ENCODE measurements around the gene GAR1.
"Not testable (repeated sequence)": the region's sequence is repeated elsewhere in the genome, so short reads cannot be mapped to it uniquely, and the experiment has no call there.

GAR1 gene

DNA sequence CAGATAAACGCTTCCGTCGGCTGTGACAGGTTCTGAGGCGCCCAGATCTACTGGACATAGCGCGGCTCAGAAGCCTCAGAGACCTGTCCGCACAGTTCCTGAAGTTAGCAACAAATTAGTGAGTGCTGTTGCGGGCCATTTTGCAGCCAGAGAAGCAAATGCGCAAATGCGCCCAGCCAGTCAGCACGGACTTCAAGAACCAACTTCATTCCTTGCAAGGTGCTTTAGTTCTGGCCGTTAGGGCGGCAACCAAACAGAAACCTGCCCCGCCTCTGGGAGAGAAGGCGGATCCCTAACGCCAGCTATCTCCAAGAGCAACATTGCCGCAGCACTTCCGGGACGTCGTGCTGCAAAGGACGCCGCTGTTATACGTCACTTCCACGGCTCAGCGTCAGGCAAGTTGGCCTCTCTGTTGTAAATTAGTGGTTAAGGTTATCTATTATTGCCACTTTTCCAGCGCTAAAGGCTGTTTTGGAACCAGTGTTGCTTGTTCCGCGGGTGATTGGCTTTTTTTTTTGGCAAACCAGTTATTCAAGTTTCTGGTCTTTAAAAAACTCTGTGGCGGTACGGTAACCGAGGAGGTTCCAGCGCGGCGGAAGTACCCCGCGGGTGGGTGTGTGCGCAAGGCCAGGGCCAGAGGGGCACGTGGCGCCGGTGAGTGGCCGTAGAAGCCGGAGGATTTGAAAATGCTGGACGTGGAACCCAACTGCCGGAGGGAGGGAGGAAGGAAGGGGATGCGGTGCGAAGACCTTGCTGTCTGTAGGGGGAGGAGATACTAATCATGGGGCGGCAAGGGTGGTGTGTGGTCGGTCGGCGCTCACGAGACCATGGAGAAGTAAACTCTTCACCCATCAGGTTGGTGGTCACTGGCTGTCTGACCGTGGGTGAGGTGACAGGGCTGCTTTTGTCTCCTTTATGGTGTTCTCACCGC is at the start of gene GAR1:
Gene GAR1, plus strand, starts transcription at position 612 of the 931 bp plus-strand sequence. CDS start 403 bp downstream, outside the sequence.
- Histone ChIP-seq H3K27ac (ENCODE audit: low read depth, low read length) (peak within 1 kb of the TSS; percentile 87), H3K9me3 (ENCODE audit: low read length) (no peaks in the 10 kb centered on the region), H3K4me3 (ENCODE audit: low read depth in 1 of 2, low read length in 2 of 2) (peak within 1 kb of the TSS; percentile 79 to 89), H3K9ac (ENCODE audit: low read length) (peak within 1 kb of the TSS; percentile 71), H3K36me3 (ENCODE audit: insufficient read depth, low read length) (peaks cover 17% of the 10 kb centered on the region), H3K27me3 (ENCODE audit: control insufficient read depth in 1 of 2, insufficient read depth in 2 of 2, low read length in 2 of 2) (no peaks in the 10 kb centered on the region), H3K4me1 (ENCODE audit: insufficient read depth, low read length) (peaks cover 17% of the 10 kb centered on the region)

DNA sequence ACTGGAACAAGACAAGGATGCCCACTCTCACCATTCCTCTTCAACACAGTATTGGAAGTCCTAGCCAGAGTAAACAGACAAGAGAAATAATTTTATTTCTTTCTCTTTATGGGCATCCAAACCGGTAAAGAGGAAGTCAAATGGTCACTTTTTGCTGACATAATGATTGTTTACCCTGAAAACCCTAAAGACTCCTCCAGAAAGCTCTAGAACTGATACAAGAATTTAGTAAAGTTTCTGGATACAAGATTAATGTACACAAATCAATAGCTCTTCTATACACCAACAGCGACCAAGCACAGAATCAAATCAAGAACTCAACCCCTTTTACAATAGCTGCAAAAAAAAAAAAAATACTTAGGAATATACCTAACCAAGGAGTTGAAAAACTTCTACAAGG is 33.5 kb upstream of the GAR1 start:
- not testable (repeated sequence) for H3K9me3 ChIP-seq (ENCODE audit: low read length); H3K27me3 ChIP-seq (ENCODE audit: control insufficient read depth in 1 of 2, insufficient read depth in 2 of 2, low read length in 2 of 2); H3K9ac ChIP-seq (ENCODE audit: low read length); H3K27ac ChIP-seq (ENCODE audit: low read depth, low read length); H3K36me3 ChIP-seq (ENCODE audit: insufficient read depth, low read length); H3K4me3 ChIP-seq (ENCODE audit: low read depth in 1 of 2, low read length in 2 of 2); H3K4me1 ChIP-seq (ENCODE audit: insufficient read depth, low read length)

DNA sequence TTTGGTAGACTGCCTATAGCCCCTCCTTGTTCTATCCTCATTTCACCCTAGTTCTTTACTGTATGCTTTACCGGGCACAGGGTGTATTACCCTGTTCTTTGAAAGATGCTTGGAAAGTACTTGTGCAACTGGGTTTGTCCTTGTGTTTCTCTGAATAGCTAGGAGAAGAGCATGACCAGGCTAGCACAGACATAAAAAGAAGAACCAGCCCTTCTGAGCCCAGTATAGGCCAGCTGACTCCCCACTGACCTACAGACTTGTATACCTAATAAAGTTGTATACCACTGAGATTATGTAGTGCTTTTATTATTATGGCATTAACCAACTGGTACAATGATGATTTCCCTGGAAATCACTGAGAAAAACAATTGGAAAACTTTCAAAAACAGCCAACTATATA is 28.7 kb upstream of the GAR1 start:
- Histone ChIP-seq H3K4me1 (ENCODE audit: insufficient read depth, low read length) (no peaks in the 10 kb centered on the region), H3K9ac (ENCODE audit: low read length) (no peak overlapping the region), H3K27ac (ENCODE audit: low read depth, low read length) (no peak overlapping the region), H3K9me3 (ENCODE audit: low read length) (no peaks in the 10 kb centered on the region), H3K36me3 (ENCODE audit: insufficient read depth, low read length) (no peaks in the 10 kb centered on the region), H3K27me3 (ENCODE audit: control insufficient read depth in 1 of 2, insufficient read depth in 2 of 2, low read length in 2 of 2) (no peaks in the 10 kb centered on the region), H3K4me3 (ENCODE audit: low read depth in 1 of 2, low read length in 2 of 2) (no peak overlapping the region)

DNA sequence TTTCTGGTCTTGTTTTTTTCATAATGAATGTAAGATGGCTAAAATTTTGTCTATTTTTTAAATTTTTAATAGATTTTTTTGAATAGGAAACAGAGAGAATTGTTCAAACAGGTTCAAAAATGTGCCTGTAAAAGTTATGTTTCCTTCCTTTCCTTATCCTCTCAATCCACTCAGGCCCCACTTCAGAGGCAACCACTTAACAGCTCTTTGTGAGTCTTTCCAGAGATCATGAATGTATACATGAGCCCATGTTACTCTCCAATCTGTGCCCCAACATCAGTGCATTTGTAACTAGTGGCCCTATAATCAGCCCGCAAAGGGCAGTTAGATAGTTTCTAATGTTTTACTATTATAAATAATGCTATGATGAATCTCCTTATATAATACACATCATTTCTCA is 27.8 kb upstream of the GAR1 start:
- Histone ChIP-seq H3K4me1 (ENCODE audit: insufficient read depth, low read length) (no peaks in the 10 kb centered on the region), H3K9me3 (ENCODE audit: low read length) (no peaks in the 10 kb centered on the region), H3K27me3 (ENCODE audit: control insufficient read depth in 1 of 2, insufficient read depth in 2 of 2, low read length in 2 of 2) (no peaks in the 10 kb centered on the region), H3K27ac (ENCODE audit: low read depth, low read length) (no peak overlapping the region), H3K9ac (ENCODE audit: low read length) (no peak overlapping the region), H3K4me3 (ENCODE audit: low read depth in 1 of 2, low read length in 2 of 2) (no peak overlapping the region), H3K36me3 (ENCODE audit: insufficient read depth, low read length) (no peaks in the 10 kb centered on the region)

DNA sequence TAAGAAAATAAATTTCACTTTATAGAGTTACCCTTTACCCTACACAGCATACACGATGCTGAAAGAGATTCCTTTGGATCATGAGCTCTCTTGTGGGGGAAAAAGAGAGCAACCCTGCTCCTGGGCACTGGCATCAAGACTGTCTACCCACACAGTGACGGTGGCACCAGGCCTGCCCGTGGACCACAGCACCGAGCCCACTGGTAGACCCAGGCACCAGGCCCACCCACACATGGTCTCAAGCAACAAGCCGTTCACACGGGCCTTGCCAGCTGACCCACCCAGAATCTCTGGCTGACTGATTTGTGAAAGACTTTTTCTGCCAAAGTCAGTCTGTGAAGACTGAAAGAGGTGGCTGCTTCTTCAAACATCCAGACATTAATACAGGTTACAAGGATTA is 20.5 kb upstream of the GAR1 start:
- H3K4me1 ChIP-seq (ENCODE audit: insufficient read depth, low read length), result no peaks in the 10 kb centered on the region
- H3K27ac ChIP-seq (ENCODE audit: low read depth, low read length), result no peak overlapping the region
- H3K9me3 ChIP-seq (ENCODE audit: low read length), result no peaks in the 10 kb centered on the region
- no peaks in the 10 kb centered on the region for H3K36me3 ChIP-seq (ENCODE audit: insufficient read depth, low read length)
- no peak overlapping the region for H3K4me3 ChIP-seq (ENCODE audit: low read depth in 1 of 2, low read length in 2 of 2)
- no peaks in the 10 kb centered on the region for H3K27me3 ChIP-seq (ENCODE audit: control insufficient read depth in 1 of 2, insufficient read depth in 2 of 2, low read length in 2 of 2)
- no peak overlapping the region for H3K9ac ChIP-seq (ENCODE audit: low read length)

DNA sequence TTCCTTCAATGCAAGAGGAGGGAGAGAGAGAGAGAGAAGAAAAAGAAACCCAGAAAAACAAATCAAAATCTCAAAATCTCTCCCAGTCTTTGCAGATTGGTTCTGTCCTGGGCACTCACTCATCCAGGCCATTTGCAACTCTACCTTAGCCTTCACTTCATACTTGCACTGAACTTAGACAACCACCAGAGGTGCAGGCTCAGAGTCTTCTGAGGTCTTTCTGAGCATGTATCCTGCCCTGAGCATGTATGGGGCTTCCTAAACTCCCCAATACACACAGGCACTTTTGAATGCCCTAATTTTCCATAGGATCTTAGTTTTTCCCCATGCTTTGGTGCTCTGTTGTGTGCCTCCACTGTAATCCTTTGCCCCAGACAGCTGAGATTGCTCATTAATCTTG is 16.7 kb upstream of the GAR1 start:
- Histone ChIP-seq H3K4me3 (ENCODE audit: low read depth in 1 of 2, low read length in 2 of 2) (no peak overlapping the region), H3K27me3 (ENCODE audit: control insufficient read depth in 1 of 2, insufficient read depth in 2 of 2, low read length in 2 of 2) (no peaks in the 10 kb centered on the region), H3K4me1 (ENCODE audit: insufficient read depth, low read length) (no peaks in the 10 kb centered on the region), H3K9me3 (ENCODE audit: low read length) (no peaks in the 10 kb centered on the region), H3K36me3 (ENCODE audit: insufficient read depth, low read length) (no peaks in the 10 kb centered on the region), H3K9ac (ENCODE audit: low read length) (no peak overlapping the region), H3K27ac (ENCODE audit: low read depth, low read length) (no peak overlapping the region)

DNA sequence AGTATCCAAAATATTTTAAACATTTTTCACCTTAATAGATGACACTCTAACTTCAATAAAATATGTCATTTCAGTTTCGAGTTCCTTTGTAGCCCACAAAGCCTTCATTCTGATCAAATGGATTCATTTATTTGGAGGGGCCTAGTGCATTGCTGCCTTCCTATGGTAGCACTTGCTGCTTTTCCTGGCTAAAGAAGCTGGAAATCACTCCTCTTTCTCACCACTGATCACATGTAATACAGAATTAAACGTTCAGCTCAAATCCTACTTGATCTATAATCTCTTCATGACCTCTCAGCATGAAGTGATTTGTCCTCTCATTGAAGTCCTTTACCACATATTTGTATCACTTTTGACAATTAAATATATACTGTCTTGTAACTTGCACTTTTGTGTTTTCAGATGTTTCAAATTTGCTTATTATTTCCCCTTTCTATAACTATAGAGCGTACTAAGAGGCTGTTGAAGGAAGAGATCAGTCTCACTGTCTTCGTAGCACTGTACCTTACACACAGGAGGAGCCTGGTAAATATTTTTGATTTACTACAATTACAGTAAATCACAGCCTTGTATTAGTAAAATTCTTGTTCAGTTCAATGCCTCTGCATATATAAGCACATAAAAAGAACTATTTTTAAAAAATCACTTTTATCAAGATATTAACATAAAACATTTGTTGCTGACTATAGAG is 14.3 kb upstream of the GAR1 start:
- H3K9ac ChIP-seq (ENCODE audit: low read length), result no peak overlapping the region
- no peaks in the 10 kb centered on the region for H3K4me1 ChIP-seq (ENCODE audit: insufficient read depth, low read length)
- H3K4me3 ChIP-seq (ENCODE audit: low read depth in 1 of 2, low read length in 2 of 2), result no peak overlapping the region
- H3K36me3 ChIP-seq (ENCODE audit: insufficient read depth, low read length), result no peaks in the 10 kb centered on the region
- no peaks in the 10 kb centered on the region for H3K27me3 ChIP-seq (ENCODE audit: control insufficient read depth in 1 of 2, insufficient read depth in 2 of 2, low read length in 2 of 2)
- H3K9me3 ChIP-seq (ENCODE audit: low read length), result no peaks in the 10 kb centered on the region
- no peak overlapping the region for H3K27ac ChIP-seq (ENCODE audit: low read depth, low read length)

DNA sequence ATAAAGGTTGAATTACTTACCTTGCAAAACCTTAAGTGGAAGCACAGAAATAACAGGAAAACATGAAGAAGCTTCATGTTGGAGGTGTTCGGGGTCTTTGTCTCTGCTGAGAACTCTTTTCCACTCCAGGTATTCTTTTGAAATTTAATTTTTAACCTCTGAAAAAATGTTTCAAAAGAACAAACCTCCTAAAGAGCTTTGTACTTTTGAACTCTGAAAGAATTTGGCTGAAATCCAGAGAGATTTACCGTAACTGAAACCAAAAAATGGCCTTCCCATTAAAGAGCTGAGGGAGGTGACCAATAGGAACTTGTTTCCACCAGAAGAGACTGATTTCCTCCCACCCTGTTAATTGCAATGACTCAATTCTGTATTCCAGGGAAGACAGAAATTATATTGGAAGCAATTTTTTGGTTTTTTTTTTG is 13.7 kb upstream of the GAR1 start, which contains the start of gene CFI:
Gene CFI, minus strand, starts transcription at position 105 of the 425 bp plus-strand sequence. Its CDS starts 28 bp downstream, at position 77.
- no peaks in the 10 kb centered on the region for H3K9me3 ChIP-seq (ENCODE audit: low read length)
- no peaks in the 10 kb centered on the region for H3K27me3 ChIP-seq (ENCODE audit: control insufficient read depth in 1 of 2, insufficient read depth in 2 of 2, low read length in 2 of 2)
- no peak within 1 kb of the TSS for H3K4me3 ChIP-seq (ENCODE audit: low read depth in 1 of 2, low read length in 2 of 2)
- no peaks in the 10 kb centered on the region for H3K4me1 ChIP-seq (ENCODE audit: insufficient read depth, low read length)
- no peak within 1 kb of the TSS for H3K27ac ChIP-seq (ENCODE audit: low read depth, low read length)
- no peaks in the 10 kb centered on the region for H3K36me3 ChIP-seq (ENCODE audit: insufficient read depth, low read length)
- no peak within 1 kb of the TSS for H3K9ac ChIP-seq (ENCODE audit: low read length)

DNA sequence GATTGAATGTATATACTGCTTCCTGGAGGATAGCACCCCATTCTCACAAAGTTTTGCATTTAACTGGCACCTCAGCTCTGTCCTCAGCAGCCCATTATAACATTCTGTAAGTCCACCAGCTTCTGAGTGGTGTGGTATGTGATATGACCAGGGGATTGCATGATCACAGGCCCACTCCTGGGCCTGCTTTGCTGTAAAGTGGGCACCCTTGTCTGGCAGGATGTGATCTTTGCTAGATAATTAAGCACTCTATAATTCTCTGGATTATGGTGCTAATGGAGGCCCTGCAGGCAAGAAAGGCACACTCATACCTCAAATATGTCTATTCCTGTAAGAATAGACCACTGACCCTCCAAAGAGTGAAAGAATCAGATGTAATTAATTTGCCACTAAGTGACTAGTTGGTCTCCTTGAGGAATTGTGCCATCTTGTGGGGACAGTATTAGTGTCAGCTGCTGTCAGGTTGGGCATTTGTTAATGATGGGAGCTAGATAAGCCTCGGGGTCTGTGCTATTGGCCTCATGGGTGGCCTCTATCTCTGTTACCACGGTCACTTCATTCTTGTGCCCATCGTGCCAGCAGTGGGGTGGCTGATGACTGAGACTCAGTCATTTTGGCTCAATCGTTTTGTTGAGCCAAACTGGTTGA is 11.5 kb upstream of the GAR1 start:
- Histone ChIP-seq H3K9me3 (ENCODE audit: low read length) (no peaks in the 10 kb centered on the region), H3K36me3 (ENCODE audit: insufficient read depth, low read length) (no peaks in the 10 kb centered on the region), H3K4me3 (ENCODE audit: low read depth in 1 of 2, low read length in 2 of 2) (no peak overlapping the region), H3K4me1 (ENCODE audit: insufficient read depth, low read length) (no peaks in the 10 kb centered on the region), H3K9ac (ENCODE audit: low read length) (no peak overlapping the region), H3K27me3 (ENCODE audit: control insufficient read depth in 1 of 2, insufficient read depth in 2 of 2, low read length in 2 of 2) (no peaks in the 10 kb centered on the region), H3K27ac (ENCODE audit: low read depth, low read length) (no peak overlapping the region)

DNA sequence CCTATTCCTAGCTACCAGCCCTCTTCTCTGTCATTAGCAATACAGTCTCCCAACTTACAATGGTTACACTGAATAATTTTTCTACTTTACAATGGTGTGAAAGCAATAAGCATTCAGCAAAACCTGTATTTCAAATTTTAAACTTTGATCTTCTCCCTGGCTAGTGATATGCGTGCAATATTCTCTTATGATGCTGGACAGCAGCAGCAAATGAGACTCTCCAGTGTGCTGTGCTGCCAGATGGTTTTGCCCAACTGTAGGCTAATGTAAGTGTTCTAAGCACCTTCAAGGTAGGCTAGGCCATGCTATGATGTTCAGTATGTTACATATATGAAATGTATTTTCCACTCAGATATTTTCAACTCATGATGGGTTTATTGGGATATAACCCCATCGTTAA is 5.9 kb upstream of the GAR1 start:
- H3K9ac ChIP-seq (ENCODE audit: low read length), result no peak overlapping the region
- no peak overlapping the region for H3K4me3 ChIP-seq (ENCODE audit: low read depth in 1 of 2, low read length in 2 of 2)
- no peaks in the 10 kb centered on the region for H3K27me3 ChIP-seq (ENCODE audit: control insufficient read depth in 1 of 2, insufficient read depth in 2 of 2, low read length in 2 of 2)
- H3K4me1 ChIP-seq (ENCODE audit: insufficient read depth, low read length), result peaks cover 2% of the 10 kb centered on the region
- no peak overlapping the region for H3K27ac ChIP-seq (ENCODE audit: low read depth, low read length)
- H3K36me3 ChIP-seq (ENCODE audit: insufficient read depth, low read length), result no peaks in the 10 kb centered on the region
- H3K9me3 ChIP-seq (ENCODE audit: low read length), result no peaks in the 10 kb centered on the region

DNA sequence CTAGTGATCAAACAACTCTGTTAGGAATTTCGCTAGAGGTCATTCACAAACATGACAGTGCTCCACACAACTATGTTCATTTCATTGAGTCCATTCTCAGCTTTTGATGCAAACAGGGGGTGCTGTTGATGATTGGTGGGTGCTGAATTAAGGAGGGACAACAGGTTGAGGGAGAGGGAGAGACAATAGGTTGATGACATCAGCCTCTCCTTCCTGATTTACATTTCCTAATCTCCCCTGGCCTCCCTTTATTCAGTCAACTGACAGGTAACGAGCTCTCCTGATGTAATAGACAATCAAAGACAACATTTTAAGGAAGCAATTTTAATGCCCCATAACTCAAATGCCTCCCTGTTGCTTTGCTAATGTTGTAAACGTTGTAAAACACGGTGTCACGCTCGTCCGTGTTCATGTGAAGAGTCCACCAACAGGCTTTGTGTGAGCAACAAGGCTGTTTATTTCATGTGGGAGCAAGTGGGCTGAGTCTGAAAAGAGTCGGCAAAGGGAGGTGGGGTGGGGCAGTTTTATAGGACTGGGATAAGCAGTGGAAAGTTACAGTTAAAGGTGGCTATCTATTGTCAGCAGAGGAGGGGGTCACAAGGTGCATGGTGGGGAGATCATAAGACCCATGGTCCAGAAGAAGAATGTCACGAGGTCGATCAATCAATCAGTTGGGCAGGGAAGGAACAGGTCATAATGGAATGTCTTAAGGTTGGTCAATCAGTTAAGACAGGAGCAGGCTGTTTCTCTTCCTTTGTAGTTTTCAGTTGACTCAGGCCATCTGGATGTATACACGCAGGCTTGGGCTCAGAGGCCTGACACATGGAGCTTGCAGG is 4.8 kb upstream of the GAR1 start:
- Histone ChIP-seq H3K9ac (ENCODE audit: low read length) (no peak overlapping the region), H3K4me1 (ENCODE audit: insufficient read depth, low read length) (peaks cover 4% of the 10 kb centered on the region), H3K36me3 (ENCODE audit: insufficient read depth, low read length) (no peaks in the 10 kb centered on the region), H3K9me3 (ENCODE audit: low read length) (no peaks in the 10 kb centered on the region), H3K4me3 (ENCODE audit: low read depth in 1 of 2, low read length in 2 of 2) (no peak overlapping the region), H3K27me3 (ENCODE audit: control insufficient read depth in 1 of 2, insufficient read depth in 2 of 2, low read length in 2 of 2) (no peaks in the 10 kb centered on the region), H3K27ac (ENCODE audit: low read depth, low read length) (no peak overlapping the region)
